ENCODE results near the gene NCOA4.
A peak's percentile ranks its signal among the peaks of the same experiment; 100 is the strongest.
"Not testable (repeated sequence)": the region's sequence is repeated elsewhere in the genome, so short reads cannot be mapped to it uniquely, and the experiment has no call there.

Gene NCOA4

GRCh38 chr10:45983538-45984186, 46.8 kb downstream of the NCOA4 start:
- DNase-seq (ENCODE audit: low spot score): peak; percentile 31

GRCh38 chr10:45981367-45981766, 49.1 kb downstream of the NCOA4 start:
- DNase-seq (ENCODE audit: low spot score): not testable (repeated sequence)

- not testable (repeated sequence) for DNase-seq (ENCODE audit: low spot score)
Measured at GRCh38 chr10:45978554-45978953, 51.9 kb downstream of the NCOA4 start.

GRCh38 chr10:45974041-45974440, 56.4 kb downstream of the NCOA4 start:
- DNase-seq (ENCODE audit: low spot score): not testable (repeated sequence)

- not testable (repeated sequence) for DNase-seq (ENCODE audit: low spot score)
Measured at GRCh38 chr10:45972813-45973169, 57.6 kb downstream of the NCOA4 start.

- DNase-seq (ENCODE audit: low spot score): peak; percentile 90
Measured at GRCh38 chr10:45972106-45972812, 58.2 kb downstream of the NCOA4 start, which contains the start of gene TIMM23. Gene TIMM23, plus strand, starts transcription at chr10:45972489. Its CDS starts 136 bp downstream, at chr10:45972625.

- not testable (repeated sequence) for DNase-seq (ENCODE audit: low spot score)
Measured at GRCh38 chr10:45971742-45972105, 58.7 kb downstream of the NCOA4 start.

GRCh38 chr10:45971019-45971418, 59.4 kb downstream of the NCOA4 start:
- DNase-seq (ENCODE audit: low spot score): not testable (repeated sequence)

- DNase-seq (ENCODE audit: low spot score): not testable (repeated sequence)
Measured at GRCh38 chr10:45962686-45963452, 67.6 kb downstream of the NCOA4 start.

- not testable (repeated sequence) for DNase-seq (ENCODE audit: low spot score)
Measured at GRCh38 chr10:45957928-45958327, 72.5 kb downstream of the NCOA4 start.

GRCh38 chr10:45956634-45957033, 73.8 kb downstream of the NCOA4 start:
- DNase-seq (ENCODE audit: low spot score): not testable (repeated sequence)

Data from activated CD4-positive, alpha-beta T cell treated with anti-CD3 and anti-CD28 coated beads, Interleukin-2, Interleukin-4, amounts not matched to agents 100 ng/mL and 50 ng/mL, durations not matched to agents 16 hours and 8 hours (primary cell).